Cardiac septum (tissue), 1 donor: ENCODE data around the gene RXYLT1. TPM values are rescaled to one million over a fixed set of nuclear protein-coding genes. Genes with fewer than 3 reads are reported as not detected.

Source experiments
- DNase-seq: peaks from one replicate; pipeline ENCODE4 v3.0.0-alpha.2; 2020; ENCODE audit warnings: low spot score
- intact Hi-C: fragments of 100-400 bp; cut with DNase I; formaldehyde crosslinking; loops from one replicate; pipeline ENCODE4 v1.14.0; 2022
- total RNA-seq: library from RNA; stranded (reverse); fragmentation: NEBNext Ultra II Directional; extraction: Animal tissue kit (Norgen Biotek cat#: 25700); gene quantifications from one replicate; pipeline ENCODE4 v1.2.1, GENCODE V29; 2021
- donor health status: DM: no; HTN: no; CAD: no.

RXYLT1 gene
- total RNA-seq, 1 donor from 2014 or later, result 22.5 TPM

DNA sequence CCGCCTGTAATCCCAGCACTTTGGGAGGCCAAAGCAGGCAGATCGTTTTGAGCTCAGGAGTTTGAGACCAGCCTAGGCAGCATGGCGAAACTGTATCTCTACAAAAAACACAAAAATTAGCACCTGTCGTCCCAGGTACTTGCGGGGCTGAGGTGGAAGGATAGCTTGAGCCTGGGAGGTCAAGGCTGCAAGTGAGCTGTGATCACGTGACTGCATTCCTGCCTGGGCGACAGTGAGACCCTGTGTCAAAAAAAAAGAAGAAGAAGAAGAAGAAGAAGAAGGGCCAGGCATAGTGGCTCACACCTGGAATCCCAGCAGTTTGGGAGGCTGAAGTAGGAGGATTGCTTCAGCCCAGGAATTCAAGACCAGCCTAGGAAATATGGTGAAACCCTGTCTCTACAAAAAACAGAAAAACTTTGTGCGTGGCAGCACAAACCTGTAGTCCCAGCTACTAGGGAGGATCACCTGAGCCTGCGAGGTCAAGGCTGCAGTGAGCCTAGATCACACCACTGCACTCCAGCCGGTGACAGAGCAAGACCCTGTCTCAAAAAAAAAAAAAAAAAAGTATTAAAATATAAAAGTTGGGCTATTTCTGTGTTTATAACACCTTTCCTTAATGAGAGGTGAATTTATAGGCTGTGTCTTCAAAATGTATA lies 15.5 kb downstream of the RXYLT1 start:
- DNase-seq, result no peak
- intact Hi-C loops, result no loop called here

DNA sequence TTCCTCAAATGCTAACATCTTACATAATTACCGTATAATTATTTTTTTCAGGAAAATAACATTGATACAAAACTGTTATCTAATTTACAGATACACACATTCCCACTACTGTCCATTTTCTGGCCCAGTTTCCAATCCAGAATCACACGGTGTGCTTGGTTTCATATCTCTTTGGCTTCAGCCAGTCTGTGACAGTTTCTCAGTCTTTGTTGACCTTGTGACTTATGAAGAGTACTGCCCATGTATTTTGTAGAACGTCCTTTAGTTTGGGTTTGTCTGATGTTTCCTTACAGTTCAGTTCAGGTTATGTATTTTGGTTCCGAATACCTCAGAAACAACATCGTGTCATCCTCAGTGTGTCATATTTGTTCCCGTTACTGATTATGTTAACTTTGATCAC lies 16.2 kb downstream of the RXYLT1 start:
- intact Hi-C loops, result no loop called here
- no peak for DNase-seq

DNA sequence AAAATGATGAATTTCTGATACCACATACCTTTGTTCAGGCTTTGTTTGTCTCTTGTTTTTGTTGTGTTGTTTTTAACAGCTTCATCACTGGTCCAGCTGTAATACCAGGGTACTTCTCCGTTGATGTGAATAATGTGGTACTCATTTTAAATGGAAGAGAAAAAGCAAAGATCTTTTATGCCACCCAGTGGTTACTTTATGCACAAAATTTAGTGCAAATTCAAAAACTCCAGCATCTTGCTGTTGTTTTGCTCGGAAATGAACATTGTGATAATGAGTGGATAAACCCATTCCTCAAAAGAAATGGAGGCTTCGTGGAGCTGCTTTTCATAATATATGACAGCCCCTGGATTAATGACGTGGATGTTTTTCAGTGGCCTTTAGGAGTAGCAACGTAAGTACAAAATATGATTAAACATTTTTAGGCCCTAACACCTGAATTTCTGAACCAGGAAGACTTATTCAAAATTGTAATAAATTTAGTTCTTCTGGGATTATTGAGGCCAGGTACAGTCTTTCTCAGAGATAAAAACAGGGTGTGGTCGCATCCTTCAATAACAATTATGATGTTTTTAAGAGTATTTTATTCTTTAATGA lies 22.4 kb downstream of the RXYLT1 start:
- intact Hi-C loops, result loop anchor here (10.0 kb wide), 3 partner anchors 127 to 697 kb away; no protein-coding TSS in a partner anchor
- no peak for DNase-seq

DNA sequence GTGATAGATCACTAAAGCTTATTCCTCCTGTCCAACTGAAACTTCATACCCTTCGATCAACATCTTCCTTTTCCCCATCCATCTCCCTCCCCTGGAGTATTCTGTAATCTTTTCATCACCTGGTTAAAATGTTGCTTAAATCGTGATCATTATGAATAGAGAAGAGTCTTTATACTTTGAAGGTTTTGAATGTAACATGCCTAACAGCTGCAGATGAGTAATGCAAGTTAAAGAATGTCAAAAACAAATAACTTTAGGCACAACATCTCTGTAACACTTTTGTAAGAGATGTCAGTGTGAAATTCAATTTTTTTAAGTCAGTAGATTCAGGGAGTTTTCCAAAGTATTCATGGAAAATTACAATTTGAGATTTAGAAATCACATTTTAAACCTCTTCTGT lies 25.0 kb downstream of the RXYLT1 start:
- intact Hi-C loops, result loop anchor here (10.0 kb wide), 3 partner anchors 130 to 700 kb away; no protein-coding TSS in a partner anchor
- no peak for DNase-seq

DNA sequence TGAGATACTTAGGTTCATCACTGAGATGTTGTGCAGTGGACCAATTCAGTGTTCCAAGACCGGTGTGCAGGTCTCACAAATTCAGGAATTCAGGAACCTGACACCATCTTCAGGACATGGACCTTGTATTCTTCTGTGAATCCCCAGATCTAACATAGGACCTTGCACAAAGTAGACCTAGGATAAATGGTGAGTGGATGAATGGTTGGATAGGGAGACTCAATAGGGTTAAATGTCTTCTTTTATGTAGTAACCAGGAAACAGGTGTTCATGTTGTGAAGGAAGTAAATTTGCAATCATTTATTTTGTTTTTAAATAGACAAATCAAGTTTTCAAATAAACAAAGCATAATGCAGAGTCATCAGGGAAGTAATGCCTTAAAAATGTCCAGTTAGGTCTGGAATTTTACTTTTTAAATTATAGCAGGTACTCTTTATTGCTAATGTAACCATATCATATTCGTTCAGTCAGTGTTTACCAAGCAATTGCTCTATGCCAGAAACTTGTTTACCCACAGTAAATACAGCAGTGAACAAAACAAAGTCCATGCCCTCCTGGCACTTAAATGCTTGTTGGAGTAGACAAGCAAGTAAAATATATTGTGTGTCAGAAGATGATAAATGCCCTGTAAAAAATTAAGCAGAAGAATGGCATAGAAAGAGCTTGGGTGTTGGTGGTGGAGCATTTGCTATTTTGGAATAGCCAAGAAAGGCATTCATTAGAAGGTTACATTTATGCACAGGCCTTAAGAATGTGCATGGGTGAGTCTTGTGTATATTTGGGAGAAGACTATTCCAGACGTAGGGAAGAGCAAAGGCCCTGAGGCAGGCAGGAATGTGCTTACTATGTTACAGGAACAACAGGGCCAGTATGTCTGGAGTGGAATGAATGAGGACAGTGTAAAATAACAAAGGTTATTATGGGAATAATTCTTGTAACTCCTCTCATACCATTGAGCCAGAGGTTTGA lies 26.3 kb downstream of the RXYLT1 start:
- intact Hi-C loops, result loop anchor here (10.0 kb wide), 3 partner anchors 131 to 701 kb away; no protein-coding TSS in a partner anchor

DNA sequence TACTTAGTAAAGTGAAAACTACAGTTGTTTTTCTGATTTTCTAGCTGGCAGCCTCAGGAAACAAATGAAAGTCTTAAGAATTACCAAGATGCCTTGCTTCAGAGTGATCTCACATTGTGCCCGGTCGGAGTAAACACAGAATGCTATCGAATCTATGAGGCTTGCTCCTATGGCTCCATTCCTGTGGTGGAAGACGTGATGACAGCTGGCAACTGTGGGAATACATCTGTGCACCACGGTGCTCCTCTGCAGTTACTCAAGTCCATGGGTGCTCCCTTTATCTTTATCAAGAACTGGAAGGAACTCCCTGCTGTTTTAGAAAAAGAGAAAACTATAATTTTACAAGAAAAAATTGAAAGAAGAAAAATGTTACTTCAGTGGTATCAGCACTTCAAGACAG lies 28.9 kb downstream of the RXYLT1 start:
- intact Hi-C loops, result loop anchor here (10.0 kb wide), 3 partner anchors 134 to 704 kb away; no protein-coding TSS in a partner anchor
- DNase-seq, result no peak

More for the DNA sequence above, 26.3 kb downstream of the RXYLT1 start:
- DNase-seq, result no peak

DNA sequence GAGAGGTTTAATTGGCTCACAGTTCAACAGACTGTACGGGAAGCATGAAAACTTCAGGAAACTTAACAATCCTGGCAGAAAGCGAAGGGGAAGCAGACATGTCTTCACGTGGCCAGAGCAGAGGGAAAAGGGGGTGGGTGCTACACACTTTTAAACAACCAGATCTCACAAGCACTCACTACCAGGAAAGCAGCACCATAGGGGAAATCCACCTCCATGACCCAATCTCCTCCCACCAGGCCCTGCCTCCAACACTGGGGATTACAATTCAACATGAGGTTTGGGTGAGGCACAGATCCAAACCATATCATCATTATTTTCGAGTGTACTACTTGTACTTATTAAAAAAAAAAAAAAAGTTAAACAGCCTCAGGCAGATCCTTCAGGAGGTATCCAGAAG lies 29.9 kb downstream of the RXYLT1 start:
- intact Hi-C loops, result loop anchor here (10.0 kb wide), 3 partner anchors 135 to 705 kb away; no protein-coding TSS in a partner anchor

DNA sequence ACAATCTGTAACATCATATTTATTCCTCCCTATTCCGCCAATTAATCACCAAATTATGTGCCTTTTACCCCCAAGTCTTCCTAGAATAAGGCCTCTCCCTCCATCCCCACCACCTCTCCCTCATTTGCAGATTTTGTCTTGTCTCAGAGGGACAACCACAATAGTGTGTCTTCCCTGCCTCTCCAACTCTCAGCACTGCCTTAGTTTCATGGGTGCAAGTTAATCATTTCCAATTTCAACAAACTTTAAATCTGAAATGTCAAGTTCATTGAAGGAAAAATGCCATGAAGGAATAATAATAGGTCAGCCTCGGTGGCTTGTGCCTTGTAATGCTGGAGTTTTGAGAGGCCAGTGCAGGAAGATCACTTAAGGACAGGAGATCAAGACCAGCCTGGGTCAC lies 31.6 kb downstream of the RXYLT1 start:
- DNase-seq, result no peak
- intact Hi-C loops, result no loop called here

More for the DNA sequence above, 29.9 kb downstream of the RXYLT1 start:
- no peak for DNase-seq

DNA sequence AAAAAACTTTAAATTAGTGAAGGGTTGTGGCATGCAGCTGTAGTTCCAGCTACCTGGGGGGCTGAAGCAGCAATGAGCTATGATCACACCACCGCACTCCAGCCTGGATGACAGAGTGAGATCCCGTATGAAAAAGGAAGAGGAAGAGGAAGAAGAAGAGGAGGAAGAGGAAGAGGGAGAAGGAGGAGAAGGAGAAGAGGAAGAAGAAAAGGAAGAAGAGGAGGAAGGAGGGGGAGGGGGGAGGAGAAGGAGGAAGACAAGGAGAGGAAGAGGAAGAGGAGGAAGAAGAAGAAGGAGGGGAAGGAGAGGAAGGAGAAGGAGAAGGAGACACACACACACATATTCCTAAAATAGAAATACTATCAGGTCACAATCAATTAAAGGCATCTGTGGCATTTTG lies 32.0 kb downstream of the RXYLT1 start:
- intact Hi-C loops, result no loop called here
- DNase-seq, result no peak

DNA sequence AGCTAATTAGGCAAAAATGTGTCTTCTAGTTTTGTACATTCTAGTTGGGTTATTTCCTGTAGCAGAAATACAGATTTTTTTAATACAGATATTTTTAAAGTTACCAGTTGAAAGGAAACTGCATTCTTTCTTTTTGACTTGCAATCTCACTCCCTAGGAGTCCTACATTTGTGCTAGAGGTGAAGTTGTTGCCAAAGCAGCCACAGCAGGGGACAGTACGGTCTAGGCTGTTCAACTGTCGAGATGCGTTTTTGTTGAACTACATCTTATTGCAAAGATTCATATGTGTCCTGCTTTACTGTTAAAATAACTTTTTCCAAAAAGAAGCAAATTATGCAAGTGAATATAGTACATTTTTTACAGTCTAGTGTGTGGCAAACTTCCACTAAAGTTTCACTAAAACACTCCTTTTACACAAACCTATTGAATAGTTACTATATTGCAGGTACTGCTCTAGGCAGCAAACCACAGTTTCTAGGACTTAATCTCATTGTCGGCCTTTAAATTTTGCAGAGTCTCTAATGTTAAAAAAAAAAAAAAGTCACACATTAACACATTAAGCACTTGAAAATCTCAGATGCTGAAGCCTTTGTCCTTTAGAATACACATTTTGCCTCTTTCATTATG lies 34.5 kb downstream of the RXYLT1 start:
- no peak for DNase-seq
- intact Hi-C loops, result no loop called here

DNA sequence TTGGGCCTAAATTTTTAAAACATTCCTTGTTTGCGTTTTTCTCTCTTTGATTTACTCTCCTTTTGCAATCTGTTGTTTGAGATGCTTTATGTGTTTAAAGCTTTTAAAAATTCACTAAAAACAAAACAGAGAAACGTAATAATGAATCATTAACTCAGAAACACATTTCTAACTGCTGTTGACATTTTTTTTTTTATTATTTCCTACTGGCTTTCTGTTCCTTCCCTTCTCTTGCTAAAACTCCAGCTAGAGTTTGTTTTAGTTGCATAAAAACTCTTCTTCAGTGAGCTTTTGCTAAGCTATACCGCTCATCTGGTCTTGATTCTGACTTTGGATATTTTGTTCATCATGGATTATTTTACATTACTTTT lies 35.8 kb downstream of the RXYLT1 start:
- intact Hi-C loops, result no loop called here
- no peak for DNase-seq

DNA sequence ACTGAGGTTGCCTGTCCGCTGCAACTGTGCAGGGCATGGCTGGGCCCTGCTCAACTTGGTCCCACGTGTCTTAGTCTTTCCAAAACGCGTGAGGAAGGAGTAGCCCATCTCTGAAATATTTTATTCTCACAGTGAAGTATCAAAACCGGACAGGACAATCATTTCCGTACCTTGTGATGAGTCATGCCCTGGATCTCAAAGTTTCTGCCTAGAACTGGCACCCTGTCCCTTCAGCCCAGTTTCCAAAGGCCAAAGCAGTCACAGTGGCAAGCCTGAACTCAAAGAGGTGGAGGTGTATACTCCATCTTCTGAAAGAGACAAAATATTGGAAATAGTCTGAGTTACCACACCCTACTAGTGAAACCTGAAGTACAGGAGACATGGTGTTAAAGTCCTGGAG lies 36.3 kb downstream of the RXYLT1 start:
- no peak for DNase-seq
- intact Hi-C loops, result no loop called here

DNA sequence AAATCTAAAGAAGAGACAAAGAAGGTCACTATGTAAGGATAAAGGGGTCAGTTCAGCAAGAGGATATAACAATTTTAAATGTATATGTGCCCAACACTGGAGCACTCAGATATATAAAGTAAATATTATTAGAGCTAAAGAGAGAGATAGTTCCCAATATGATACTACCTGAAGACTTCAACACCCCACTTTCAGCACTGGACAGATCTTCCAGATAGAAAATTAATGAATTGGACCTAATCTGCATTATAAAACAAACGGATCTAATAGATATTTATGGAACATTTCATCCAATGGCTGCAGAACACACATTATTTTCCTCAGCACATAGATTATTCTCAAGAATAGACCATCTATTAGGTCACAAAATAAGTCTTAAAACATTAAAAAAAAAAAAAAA lies 40.7 kb downstream of the RXYLT1 start:
- intact Hi-C loops, result no loop called here
- no peak for DNase-seq

DNA sequence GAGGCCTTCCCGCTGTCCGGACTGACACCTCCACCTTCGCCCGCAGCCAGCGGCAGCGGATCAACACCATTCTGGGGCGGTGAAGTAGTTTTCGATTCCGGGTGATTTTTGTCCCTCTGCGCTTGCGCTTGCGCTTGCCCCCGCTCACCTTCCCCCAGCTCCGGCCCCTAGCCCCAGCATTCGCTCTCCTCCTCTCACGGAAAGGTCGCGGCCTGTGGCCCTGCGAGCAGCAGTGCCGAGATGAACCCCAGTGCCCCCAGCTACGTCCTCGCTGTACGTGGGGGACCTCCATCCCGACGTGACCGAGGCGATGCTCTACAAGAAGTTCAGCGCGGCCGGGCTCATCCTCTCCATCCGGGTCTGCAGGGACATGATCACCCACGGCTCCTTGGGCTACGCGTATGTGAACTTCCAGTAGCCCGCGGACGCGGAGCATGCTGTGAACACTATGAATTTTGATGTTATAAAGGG lies 42.1 kb downstream of the RXYLT1 start:
- no peak for DNase-seq

DNA sequence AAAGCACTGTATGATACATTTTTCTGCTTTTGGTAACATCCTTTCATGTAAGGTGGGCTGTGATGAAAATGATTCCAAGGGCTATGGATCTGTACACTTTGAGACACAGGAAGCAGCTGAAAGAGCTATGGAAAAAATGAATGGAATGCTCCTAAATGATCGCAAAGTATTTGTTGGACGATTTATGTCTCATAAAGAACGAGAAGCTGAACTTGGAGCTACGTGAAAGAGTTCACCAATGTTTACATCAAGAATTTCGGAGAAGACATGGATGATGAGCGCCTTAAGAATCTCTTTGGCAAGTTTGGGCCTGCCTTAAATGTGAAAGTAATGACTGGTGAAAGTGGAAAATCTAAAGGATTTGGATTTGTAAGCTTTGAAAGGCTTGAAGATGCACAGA lies 42.6 kb downstream of the RXYLT1 start:
- DNase-seq, result no peak
- intact Hi-C loops, result no loop called here

More for the DNA sequence above, 42.1 kb downstream of the RXYLT1 start:
- intact Hi-C loops, result no loop called here

DNA sequence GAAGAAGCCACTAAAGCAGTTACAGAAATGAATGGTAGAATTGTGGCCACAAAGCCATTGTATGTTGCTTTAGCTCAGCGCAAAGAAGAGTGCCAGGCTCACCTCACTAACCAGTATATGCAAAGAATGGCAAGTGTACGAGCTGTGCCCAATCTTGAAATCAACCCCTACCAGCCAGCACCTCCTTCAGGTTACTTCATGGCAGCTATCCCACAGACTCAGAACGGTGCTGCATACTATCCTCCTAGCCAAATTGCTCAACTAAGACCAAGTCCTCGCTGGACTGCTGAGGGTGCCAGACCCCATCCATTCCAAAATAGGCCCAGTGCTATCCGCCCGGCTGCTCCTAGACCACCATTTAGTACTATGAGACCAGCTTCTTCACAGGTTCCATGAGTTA lies 43.3 kb downstream of the RXYLT1 start:
- no peak for DNase-seq
- intact Hi-C loops, result no loop called here

DNA sequence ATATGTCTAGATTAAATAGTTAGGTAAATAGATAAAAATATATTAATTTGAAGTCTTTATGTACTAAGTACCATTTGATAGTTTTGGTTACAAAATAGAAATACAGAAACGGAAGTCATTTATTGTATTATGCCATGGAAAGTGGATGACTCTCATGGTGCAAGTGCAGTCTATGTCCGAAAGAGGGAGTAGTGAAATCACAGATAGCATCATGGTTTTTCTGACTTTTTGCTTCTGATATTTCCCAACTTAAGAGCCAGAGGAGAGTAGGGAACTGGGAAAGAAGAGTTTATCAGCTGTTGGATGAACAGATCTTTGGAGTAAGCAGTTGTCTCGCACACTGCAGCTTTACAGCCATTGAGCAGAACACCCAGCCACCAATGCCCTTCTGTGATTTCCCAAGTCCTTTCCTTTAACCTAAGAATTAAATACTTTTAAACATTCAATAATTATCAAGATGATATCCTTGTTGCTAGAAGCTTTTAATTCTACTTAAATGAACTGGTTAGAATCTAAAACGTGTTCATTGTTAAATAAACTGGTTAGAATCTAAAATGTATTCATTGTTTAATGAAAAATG lies 46.4 kb downstream of the RXYLT1 start:
- intact Hi-C loops, result loop anchor here (5.0 kb wide), 1 partner anchor 561 kb away; no protein-coding TSS in a partner anchor
- DNase-seq, result no peak

DNA sequence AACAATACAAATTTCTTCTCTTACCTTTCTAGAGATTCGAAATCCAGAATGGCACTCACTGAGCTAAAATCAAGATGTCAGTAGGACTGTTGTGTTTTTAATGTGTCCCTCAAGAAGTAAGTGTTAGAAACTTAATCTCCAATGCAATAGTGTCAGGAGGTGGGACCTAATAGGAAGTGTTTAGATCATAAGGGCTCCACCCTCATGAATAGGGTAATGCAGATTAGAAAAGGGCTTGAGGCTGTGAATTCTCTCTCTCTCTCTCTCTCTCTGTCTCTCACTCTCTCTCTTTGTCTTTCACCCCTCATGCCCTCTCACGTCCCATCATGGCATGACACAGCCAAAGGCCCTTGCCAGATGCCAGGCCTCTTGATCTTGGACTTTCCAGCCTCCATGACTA lies 49.2 kb downstream of the RXYLT1 start:
- intact Hi-C loops, result loop anchor here (5.0 kb wide), 1 partner anchor 558 kb away; no protein-coding TSS in a partner anchor
- no peak for DNase-seq

DNA sequence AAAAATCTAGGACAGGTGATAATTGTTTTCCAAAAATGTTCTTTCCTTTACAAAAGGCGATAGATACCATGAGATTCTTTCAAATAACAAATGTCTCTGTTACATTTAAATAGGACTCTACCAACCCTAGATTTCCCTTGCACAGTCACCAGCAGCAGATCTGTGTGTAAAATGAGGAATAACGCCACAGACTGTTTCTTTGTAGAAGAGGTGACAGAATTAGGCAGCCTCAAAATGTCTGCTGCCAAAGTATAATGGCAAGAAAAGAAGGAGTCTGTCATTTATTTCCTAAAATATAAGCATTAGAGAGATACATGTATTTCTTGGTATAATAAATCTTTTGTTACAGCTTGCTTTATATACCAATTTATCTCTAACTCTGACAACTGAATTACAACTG lies 56.3 kb downstream of the RXYLT1 start:
- intact Hi-C loops, result no loop called here
- no peak for DNase-seq
